Medulla oblongata (tissue), 1 donor: ENCODE data around the gene ATN1.

ENCODE experiments used
- DNase-seq: peaks from one replicate; pipeline ENCODE4 v3.0.0-alpha.2; 2015; ENCODE audit errors: extremely low spot score

ATN1 gene

DNA sequence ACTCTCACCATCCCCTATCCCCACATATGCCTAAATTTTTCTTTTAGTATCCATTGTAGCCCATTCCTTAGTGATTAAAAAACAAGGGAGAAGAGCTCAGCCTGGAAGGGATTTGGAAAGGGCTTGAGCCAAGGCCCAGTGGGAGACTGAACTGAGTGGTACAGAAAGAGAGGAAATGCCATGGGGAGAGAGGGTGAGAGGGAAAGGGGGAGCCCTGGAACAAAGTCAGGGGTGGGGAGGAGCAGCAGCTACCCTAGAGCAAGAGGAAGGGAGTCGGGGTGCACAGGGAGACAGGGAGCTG is 2.6 kb upstream of the ATN1 start:
- DNase-seq = no peak

DNA sequence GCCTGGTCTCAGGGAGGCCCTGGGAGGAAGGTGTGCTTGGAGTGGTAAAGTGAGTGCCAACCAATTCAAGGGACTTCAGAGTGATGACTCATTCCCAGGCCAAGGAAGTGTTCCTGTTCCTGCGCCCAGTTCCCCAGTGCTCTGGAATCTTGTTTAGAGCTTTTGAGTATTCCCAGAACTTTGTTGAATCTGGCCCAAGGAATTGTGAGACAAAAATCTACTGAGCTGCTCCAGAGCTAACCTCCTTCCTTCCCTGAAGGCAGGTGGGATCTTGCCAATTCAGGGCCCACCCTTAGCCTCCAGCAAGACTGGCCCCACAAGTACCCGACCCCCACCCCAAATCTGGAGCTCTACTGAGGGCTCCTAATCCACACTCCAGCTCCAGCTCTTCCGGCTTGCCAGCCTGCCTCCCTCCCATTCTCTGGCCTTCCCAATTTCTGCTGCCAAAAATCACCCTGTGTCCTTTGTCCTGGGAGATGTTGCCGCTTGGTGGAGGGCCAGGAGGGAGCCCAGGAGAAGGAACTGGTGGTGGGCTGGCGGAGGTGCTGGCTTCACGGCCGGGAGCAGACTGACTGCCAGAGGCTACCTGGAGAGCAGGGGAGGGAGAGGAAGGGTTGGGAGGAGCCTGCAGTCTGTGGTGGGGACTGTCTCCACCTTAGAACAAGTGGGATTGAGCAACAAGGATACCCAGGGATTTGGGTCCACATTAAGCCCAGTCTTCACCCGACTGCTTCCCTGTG is 2.0 kb upstream of the ATN1 start:
- DNase-seq = peak; percentile 85

DNA sequence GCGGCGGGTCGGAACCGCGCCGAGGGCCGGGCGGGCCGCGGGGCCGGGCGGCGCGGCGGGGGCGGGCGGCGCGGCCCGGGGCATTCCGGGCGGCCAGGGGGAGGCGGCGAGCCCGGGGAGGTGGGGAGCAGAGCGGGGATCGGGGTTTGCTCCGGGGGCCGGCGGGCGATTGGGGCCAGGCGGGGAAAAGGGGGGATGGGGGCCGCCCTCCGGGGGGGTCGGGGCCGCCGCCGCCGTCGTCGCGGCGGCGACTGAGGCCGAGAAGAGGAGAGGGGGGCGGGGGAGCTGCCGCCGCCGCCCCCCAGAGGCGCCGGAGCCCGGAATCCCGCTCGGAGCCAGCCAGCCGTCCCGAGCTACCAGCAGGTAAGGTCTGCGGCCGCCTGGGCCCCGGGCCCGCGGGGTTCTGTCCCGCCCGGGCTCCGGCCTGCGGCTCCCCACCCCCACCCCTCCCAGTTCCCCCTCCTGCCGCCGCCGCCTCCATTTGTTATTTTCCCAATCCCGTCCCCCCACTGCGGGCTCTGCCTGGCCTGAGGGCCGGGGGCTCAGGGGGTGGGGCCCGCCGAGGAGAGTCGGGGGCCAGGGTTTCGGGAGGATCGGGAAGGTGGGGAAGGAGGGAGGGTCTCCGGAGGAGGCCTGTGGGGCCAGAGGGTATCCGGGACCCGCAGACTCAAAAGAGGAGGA is 403 bp downstream of the ATN1 start:
- DNase-seq = no peak

DNA sequence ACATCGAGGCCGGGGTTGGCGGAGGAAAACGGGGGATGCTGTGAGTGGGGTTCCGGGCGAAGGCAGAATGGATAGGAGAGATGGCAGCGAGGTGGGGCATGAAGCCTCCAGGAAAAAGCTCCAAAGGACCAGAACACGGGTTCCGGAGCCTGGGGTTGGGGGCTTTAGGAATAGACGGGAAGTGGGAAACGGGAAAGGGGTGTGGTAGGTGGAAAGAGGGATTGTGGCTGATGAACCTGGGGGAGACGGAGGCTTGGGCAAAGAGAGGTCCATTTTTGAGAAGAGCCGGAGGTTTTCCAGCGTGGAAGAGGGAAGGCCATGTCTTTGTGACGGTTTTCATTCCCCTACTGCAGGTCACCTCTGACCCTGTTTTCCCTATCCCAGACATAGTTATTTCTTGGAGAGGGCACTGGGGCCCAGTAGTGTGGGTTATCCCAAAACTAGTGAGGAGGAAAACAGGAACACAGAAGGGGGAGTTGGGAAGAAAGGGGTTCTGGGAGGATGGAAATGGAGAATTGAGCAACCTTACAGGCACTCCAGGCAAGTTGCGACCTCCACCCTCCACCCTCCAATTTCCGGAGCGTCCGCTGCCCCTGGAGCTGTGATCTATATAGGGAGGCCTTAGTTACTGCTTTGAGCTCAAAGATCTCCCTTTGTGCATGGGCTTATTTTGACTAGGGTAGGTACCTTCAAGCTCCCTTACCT is 1.1 kb downstream of the ATN1 start:
- DNase-seq = no peak

DNA sequence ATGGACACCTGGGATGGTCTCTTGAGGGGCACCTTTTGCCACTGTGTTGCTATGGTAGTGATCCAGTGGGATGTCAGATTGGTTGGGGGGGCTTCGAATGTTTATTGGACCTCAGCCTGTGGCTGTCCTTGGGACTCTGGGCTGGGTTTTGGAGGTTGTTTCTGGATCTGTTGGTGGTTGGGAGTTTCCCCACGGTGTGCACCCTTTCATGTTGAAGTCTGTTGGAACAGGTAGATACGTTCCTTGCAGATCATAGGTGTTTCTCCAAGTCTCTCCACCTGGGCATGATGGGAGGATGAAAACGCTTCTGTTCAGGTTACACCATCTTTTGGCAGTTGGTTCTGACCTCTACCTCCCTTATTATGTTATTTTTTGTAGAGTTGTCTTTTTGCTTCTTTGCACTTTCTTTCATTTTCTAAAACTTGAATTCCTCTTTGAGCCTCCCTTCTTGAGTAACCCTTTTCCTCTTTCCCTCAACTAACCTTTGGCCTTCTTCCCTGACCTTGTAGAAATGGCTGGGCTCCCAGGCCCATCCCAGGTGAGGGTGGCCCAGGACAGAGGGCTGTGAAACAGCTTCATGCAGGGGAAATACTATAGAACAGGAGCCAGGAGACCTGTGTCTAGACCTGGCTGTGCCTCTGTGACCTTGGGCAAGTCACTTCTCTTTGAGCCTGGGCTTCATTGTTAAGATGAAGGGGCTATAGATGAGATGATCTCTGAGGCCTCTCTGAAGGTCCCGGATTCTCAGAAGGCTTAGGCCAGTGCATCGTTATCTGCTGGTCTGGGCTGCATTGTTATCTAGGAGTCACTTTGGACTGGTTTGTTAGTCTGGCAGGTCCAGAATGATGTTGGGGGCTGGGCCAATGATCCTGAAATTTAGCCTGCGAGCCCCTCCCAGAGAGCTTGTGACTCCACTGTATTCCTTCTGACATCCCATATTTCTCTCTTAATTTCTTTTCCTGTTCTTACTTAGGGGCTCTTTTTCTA is 2.0 kb downstream of the ATN1 start:
- no peak for DNase-seq

DNA sequence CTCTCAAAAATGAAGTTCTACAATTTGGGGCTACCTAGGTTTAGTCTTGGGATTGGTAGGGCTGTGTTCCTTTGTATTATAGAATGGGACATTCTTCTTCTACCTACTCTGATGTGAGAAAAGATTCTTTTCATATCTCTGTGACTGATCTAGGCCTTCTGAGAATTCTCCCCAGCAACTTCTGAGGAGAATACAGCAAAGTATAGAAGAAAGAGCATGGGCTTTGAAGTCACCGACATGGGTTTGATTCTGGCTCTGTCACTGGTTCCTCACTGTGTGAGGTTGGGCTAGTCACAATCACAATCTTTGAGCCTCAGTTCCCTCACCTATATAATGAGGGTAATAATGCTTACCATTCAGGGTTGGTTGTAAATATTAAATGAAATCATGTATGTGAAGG is 5.0 kb downstream of the ATN1 start:
- DNase-seq = no peak

DNA sequence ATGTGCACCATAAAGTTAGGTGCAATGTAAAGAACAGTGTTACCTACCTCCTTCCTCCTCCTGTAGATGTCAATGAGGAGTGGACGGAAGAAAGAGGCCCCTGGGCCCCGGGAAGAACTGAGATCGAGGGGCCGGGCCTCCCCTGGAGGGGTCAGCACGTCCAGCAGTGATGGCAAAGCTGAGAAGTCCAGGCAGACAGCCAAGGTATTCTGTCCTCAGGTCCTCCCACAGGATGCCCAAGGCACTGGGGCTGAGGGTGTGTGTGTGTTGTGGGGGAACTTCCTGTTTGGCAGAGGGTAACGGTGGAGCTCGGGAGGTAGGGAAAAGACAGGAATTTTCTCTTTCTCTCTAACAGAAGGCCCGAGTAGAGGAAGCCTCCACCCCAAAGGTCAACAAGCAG is 6.4 kb downstream of the ATN1 start:
- no peak for DNase-seq

DNA sequence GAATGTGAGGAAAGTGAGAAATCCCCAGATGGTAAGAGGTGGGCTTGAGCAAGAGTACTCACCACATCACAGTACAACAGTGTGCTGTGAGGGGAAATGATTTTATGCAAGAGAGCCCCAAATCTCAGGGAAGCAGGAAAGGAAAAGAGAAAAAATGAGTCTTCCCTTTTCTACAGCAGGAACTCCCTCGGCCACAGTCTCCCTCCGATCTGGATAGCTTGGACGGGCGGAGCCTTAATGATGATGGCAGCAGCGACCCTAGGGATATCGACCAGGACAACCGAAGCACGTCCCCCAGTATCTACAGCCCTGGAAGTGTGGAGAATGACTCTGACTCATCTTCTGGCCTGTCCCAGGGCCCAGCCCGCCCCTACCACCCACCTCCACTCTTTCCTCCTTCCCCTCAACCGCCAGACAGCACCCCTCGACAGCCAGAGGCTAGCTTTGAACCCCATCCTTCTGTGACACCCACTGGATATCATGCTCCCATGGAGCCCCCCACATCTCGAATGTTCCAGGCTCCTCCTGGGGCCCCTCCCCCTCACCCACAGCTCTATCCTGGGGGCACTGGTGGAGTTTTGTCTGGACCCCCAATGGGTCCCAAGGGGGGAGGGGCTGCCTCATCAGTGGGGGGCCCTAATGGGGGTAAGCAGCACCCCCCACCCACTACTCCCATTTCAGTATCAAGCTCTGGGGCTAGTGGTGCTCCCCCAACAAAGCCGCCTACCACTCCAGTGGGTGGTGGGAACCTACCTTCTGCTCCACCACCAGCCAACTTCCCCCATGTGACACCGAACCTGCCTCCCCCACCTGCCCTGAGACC is 7.8 kb downstream of the ATN1 start:
- DNase-seq = no peak

DNA sequence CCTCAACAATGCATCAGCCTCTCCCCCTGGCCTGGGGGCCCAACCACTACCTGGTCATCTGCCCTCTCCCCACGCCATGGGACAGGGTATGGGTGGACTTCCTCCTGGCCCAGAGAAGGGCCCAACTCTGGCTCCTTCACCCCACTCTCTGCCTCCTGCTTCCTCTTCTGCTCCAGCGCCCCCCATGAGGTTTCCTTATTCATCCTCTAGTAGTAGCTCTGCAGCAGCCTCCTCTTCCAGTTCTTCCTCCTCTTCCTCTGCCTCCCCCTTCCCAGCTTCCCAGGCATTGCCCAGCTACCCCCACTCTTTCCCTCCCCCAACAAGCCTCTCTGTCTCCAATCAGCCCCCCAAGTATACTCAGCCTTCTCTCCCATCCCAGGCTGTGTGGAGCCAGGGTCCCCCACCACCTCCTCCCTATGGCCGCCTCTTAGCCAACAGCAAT is 8.5 kb downstream of the ATN1 start:
- DNase-seq = no peak

DNA sequence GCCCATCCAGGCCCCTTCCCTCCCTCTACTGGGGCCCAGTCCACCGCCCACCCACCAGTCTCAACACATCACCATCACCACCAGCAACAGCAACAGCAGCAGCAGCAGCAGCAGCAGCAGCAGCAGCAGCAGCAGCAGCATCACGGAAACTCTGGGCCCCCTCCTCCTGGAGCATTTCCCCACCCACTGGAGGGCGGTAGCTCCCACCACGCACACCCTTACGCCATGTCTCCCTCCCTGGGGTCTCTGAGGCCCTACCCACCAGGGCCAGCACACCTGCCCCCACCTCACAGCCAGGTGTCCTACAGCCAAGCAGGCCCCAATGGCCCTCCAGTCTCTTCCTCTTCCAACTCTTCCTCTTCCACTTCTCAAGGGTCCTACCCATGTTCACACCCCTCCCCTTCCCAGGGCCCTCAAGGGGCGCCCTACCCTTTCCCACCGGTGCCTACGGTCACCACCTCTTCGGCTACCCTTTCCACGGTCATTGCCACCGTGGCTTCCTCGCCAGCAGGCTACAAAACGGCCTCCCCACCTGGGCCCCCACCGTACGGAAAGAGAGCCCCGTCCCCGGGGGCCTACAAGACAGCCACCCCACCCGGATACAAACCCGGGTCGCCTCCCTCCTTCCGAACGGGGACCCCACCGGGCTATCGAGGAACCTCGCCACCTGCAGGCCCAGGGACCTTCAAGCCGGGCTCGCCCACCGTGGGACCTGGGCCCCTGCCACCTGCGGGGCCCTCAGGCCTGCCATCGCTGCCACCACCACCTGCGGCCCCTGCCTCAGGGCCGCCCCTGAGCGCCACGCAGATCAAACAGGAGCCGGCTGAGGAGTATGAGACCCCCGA is 9.1 kb downstream of the ATN1 start:
- DNase-seq = no peak

DNA sequence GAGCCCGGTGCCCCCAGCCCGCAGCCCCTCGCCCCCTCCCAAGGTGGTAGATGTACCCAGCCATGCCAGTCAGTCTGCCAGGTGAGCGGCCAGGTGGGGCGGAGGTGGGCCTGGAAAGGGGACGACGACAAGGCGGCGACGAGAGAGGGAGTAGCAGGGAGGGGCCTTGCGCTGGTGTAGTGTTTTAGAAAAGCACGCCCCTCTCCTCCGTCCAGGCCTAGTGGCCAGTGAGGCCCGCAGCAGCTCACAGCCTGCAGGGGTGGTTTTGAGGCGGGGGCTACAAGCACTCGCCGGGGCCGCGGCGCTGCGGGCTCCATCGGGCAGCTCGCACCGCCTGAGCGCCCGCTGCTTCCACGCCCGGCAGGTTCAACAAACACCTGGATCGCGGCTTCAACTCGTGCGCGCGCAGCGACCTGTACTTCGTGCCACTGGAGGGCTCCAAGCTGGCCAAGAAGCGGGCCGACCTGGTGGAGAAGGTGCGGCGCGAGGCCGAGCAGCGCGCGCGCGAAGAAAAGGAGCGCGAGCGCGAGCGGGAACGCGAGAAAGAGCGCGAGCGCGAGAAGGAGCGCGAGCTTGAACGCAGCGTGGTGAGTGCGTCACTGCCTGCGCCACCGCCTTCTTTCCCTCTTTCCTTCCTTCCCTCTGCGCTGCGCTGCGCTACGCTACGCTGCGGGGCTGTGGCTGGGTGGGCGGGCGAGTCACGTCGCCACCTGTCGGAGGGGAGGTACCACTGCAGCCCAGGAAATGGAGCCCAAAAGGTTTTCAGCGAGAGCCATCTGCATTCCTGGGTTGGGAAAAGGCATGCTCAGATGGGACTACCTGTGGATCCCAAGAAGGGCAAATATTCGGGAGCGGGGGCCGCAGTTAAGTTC is 10.0 kb downstream of the ATN1 start:
- peak; percentile 97 for DNase-seq

DNA sequence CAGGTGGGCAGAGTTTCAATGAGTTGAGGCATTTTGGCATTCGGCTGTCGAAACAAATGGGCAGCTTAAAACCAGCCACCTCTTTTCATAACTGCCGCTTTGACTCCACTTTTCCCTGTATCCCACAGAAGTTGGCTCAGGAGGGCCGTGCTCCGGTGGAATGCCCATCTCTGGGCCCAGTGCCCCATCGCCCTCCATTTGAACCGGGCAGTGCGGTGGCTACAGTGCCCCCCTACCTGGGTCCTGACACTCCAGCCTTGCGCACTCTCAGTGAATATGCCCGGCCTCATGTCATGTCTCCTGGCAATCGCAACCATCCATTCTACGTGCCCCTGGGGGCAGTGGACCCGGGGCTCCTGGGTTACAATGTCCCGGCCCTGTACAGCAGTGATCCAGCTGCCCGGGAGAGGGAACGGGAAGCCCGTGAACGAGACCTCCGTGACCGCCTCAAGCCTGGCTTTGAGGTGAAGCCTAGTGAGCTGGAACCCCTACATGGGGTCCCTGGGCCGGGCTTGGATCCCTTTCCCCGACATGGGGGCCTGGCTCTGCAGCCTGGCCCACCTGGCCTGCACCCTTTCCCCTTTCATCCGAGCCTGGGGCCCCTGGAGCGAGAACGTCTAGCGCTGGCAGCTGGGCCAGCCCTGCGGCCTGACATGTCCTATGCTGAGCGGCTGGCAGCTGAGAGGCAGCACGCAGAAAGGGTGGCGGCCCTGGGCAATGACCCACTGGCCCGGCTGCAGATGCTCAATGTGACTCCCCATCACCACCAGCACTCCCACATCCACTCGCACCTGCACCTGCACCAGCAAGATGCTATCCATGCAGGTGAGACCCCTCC is 10.8 kb downstream of the ATN1 start:
- no peak for DNase-seq

DNA sequence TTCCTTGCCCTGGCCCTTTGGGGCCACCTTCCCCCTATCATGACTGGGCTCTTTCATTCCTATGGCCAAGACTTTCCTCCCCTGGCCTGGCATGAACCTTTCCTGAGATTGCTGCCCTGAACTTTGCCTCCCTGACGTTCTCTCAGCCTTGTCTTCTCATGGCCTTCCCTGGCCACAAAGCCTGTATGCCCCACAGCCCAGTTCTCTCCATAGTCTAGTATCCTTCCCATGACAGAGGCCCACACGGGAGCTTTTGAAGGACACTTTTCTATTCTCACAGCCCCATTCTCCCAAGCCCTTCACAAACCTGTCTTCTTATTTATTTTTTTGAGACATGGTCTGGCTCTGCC is 11.4 kb downstream of the ATN1 start:
- no peak for DNase-seq

DNA sequence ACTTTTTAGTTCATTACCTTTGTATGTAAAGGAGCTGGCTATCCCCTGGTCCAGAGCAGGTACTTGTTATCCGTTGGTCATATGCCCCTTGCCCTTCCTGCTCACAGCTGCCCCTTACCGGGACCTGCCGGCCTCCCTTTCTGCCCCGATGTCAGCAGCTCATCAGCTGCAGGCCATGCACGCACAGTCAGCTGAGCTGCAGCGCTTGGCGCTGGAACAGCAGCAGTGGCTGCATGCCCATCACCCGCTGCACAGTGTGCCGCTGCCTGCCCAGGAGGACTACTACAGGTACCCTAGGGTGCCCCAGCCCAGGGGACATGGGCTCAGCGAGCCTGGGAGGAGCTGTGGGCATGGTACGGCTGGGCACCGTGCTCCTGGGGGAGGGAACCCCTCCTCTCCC is 13.5 kb downstream of the ATN1 start:
- no peak for DNase-seq

DNA sequence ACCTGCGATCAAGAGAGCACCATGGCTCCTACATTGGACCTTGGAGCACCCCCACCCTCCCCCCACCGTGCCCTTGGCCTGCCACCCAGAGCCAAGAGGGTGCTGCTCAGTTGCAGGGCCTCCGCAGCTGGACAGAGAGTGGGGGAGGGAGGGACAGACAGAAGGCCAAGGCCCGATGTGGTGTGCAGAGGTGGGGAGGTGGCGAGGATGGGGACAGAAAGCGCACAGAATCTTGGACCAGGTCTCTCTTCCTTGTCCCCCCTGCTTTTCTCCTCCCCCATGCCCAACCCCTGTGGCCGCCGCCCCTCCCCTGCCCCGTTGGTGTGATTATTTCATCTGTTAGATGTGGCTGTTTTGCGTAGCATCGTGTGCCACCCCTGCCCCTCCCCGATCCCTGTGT is 14.0 kb downstream of the ATN1 start:
- DNase-seq = no peak

DNA sequence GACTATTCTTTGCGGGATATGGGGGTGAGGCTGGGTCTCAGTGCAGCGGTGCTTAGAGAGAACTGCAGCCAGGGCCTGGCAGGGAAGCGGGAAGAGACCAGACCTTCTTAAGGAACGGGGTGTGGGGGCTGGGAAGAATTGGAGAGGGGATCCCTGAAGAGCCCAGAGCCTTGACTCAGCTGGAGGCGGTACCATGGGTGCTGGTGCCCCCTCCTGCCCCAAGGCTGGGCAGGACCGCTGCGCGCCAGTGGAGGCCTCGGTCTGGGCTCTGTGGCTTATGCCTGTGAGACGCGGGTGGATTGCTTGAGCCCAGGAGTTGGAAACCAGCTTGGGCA is 14.5 kb downstream of the ATN1 start:
- DNase-seq = no peak

DNA sequence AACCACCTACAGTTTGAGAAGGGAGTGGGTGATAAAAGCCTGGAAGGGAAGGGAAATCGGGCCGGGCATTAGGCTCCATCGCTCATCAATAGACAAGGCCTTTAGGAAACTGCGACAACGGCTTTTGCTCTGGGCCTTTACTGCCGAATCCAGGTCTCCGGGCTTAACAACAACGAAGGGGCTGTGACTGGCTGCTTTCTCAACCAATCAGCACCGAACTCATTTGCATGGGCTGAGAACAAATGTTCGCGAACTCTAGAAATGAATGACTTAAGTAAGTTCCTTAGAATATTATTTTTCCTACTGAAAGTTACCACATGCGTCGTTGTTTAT is 15.6 kb downstream of the ATN1 start:
- DNase-seq = peak; percentile 97

DNA sequence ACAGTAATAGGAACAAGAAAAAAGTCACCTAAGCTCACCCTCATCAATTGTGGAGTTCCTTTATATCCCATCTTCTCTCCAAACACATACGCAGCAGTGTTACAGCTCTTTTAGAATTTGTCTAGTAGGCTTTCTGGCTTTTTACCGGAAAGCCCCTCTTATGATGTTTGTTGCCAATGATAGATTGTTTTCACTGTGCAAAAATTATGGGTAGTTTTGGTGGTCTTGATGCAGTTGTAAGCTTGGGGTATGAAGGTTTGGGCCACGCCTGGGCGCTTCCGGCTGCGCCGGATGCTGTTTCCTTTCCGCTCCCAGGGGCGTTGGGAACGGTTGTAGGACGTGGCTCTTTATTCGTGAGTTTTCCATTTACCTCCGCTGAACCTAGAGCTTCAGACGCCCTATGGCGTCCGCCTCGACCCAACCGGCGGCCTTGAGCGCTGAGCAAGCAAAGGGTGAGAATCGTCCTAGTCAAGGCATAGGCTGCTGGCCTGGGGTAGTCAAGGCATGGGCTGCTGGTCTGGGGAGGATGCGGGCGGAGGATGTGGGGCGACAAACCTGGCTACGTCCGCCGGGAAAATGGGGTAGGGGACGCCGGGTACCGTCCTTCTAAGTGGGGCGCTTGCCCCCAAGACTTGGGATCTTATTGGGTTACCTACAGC is 16.1 kb downstream of the ATN1 start, which contains the start of the genes C12orf57 and RNU7-1:
Gene C12orf57, plus strand, starts transcription at position 301 of the 659 bp plus-strand sequence. Its CDS starts 100 bp downstream, at position 401.
Gene RNU7-1, plus strand, starts transcription at position 95 of the 659 bp plus-strand sequence.
- DNase-seq = no peak
